HG03469 (cell line): ENCODE measurements around the gene ERLIN1.

Experiments
- ATAC-seq: cut with Tn5 transposase; IDR thresholded peaks from one replicate; pipeline ENCODE4 v1.9.1; 2021; ENCODE audit warnings: mild to moderate bottlenecking, moderate library complexity, moderate number of reproducible peaks; ENCODE audit not compliant: unreplicated experiment

Gene ERLIN1

DNA sequence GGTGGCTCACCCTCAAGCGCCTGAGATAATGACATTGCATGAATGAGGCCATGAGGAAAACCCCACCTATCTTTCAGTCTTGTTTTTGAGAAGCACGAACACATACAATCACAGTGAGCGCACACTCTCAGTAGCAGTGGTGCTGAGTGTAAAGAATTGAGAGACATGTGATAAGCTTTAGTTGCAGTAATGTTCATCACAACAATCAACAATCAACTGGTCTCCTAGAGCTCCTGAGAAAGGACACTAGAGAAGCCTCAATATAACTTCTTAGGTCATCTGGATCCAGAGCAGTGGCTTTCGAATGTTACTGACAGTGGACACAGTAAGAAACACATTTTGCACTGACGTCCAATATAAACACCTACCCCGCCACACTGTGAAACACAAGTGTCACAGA, 12.8 kb downstream of the ERLIN1 start:
- ATAC-seq, result no peak

- ATAC-seq, result no peak
Measured at GRCh38 chr10:100172349-100172748, 13.5 kb downstream of the ERLIN1 start.

- no peak for ATAC-seq
Measured at GRCh38 chr10:100168313-100168643, 17.6 kb downstream of the ERLIN1 start.

GRCh38 chr10:100167553-100168312, 18.1 kb downstream of the ERLIN1 start:
- ATAC-seq, result no peak

- ATAC-seq, result no peak
Measured at GRCh38 chr10:100163704-100164621, 21.9 kb downstream of the ERLIN1 start.

GRCh38 chr10:100162696-100163095, 23.1 kb downstream of the ERLIN1 start:
- ATAC-seq, result no peak

DNA sequence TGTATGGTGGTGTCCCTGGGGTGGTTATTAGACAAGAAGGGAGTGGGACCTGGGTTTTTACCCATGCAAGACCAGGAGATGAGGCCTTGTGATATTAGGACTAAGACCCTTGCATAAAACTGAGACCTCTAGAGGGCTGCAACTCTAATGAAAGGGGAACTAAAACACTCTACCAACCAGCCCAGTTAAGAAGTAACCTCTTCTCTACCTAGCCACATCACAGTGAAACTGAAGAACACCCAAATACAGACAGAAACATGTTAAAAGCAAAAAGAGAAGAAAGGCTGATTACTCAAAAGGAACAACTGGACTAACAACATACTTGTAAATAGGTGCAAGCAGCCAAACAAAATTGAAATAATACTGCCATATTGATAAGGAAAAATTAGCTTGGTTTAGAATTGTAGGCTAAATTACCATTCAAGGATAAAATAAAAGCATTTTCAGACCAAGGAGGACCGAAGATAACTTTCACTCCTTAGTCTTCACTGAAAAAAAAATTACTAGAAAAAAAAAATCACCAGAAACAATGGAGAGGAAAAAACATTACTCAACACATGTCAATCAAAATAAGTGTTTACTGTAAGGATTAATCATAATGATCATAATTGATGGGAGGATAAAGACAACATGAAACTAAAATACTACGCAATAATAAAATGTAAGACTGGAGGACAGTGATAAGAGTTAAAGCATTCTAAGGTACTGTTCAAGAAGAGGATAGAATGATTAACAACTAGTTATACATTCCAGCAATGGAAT, 27.6 kb downstream of the ERLIN1 start:
- ATAC-seq, result peak; percentile 79

- ATAC-seq, result no peak
Measured at GRCh38 chr10:100157156-100157555, 28.7 kb downstream of the ERLIN1 start.

DNA sequence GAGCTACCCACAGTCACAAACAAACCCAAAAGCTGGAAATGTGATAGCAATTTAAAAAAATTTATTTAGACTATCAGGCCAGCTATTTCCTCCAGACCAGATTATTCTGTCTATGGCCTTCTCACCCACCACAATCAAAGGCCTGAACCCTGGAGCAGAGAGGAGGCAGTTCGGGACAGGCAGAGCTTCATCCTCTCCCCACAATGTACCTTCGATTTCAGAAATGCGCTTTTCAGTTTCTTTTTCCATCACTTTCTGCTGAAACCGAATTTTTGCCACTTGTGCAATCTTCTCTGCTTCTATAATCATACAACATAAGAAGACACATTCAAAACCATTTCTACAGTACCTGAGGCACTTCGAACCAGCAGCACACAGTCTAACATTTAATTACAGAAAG, 29.9 kb downstream of the ERLIN1 start:
- no peak for ATAC-seq

DNA sequence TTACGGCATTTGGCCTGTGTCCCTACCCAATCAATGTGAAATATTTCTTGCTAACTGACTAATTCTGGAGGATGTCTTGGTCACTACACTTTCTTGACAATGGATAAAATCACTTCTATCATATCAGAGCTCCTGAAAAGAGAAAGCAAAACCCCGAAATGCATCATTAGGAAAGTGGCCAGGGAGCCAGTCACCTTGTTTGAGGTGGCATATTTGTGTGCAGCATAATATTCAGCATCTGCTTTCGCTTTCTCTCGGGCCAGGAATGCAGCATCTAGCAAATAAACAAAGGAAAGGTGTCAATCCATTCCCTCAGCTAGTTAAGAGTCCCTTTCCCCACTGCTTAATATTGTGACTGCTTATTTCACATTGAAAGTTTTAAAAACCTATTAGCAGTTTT, 31.2 kb downstream of the ERLIN1 start:
- ATAC-seq, result no peak

- no peak for ATAC-seq
Measured at GRCh38 chr10:100153239-100153825, 32.5 kb downstream of the ERLIN1 start.

DNA sequence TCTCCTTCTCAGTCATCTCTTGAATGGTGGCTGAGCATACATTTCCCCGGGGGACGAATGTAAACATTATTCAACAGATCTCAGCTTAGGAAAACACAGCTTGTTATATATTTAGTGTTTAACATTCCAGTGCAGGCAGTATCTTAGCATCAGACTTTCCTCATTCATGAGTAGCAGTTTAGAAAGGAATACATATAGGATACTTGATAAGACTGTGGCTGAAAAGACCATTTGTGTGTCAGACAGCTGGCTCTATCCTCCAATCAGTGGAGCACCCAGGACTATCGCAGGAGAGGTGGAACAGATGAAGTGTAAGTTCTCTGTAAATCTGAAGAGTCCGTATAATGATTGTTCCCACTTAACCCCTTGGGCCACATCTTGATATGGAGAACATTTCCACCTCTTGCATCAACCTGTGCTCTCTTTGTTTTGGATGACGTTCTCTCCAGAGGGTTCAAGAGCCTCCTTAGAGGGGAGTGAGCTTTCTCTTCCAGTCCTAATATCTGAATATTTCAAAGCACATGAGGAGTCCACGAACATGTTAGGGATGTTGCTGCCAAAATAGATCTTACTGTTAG, 34.0 kb downstream of the ERLIN1 start:
- ATAC-seq, result no peak

GRCh38 chr10:100148353-100149211, 37.2 kb downstream of the ERLIN1 start:
- peak; percentile 47 for ATAC-seq

- ATAC-seq, result no peak
Measured at GRCh38 chr10:100146875-100147650, 38.8 kb downstream of the ERLIN1 start.

DNA sequence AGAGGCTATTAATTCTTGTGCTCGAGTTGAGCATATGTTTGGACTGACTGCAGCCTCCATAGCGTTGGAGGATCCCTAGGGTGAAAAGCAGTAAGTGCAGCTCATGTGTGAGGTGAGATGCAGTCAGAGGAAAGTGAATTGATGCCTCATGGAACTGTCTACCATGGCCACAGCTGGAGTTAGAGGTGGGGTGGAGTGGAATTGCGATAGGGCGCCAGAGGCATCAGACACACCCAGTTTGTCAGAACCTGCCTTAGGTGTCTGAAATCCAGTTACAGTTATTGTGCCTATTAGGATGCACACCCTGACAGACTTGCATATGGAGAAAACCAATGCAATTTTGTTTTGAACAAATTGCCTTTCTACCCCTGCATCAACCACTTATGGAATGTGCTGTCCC, 39.4 kb downstream of the ERLIN1 start:
- no peak for ATAC-seq

DNA sequence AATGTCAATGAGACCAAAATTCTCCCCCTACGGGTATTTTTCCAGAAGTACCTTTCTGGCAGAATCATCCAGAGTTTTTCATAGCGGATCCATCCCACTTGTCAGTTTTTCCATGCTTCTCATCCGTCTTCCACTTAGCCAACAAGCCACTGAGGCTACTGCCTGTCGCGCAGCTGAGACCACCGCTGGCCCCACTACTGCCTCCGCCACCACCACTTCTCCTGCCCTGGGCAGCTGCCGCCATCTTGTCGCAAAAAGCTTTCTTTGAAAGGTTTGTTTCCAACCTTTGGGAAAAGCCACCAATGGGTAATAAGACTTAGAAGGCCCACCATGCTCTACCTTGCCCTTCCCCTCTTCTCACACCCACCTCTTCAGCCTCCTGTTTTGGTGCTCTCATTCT, 42.1 kb downstream of the ERLIN1 start:
- no peak for ATAC-seq

GRCh38 chr10:100141446-100142087, 44.3 kb downstream of the ERLIN1 start:
- ATAC-seq, result no peak

GRCh38 chr10:100140070-100140469, 45.8 kb downstream of the ERLIN1 start:
- ATAC-seq, result no peak
